Keratinocyte (primary cell): ENCODE results near the gene OPTN. TPM values are rescaled to one million over a fixed set of nuclear protein-coding genes. Genes with fewer than 3 reads are reported as not detected.

ENCODE experiments used
- DNase-seq: peaks from one replicate; pipeline ENCODE4 v3.0.0-alpha.2; 2011; ENCODE audit warnings: low read depth, missing footprints, low spot score
- FAIRE-seq: peaks from 2 replicates; lab custom pipeline; 2011; peaks lifted over from hg19 to GRCh38; lab: Jason Lieb, UNC
- H2AFZ ChIP-seq: 2 replicates; pipeline ENCODE4 v1.6.0; 2012; ENCODE audit warnings: low read length, control low read depth, inconsistent platforms; ENCODE audit not compliant: control insufficient read depth
- H3K27ac ChIP-seq: 2 replicates; pipeline ENCODE4 v1.5.1; 2011; ENCODE audit warnings: low read length; ENCODE audit not compliant: control insufficient read depth, insufficient read depth
- H3K27me3 ChIP-seq: 3 replicates; pipeline ENCODE4 v1.6.0; 2011; ENCODE audit warnings: low read length; ENCODE audit not compliant: control insufficient read depth, insufficient read depth; ENCODE audit errors: extremely low read depth
- H3K36me3 ChIP-seq, 2 experiments: 2 replicates in 1 of 2; 3 replicates in 1 of 2; pipeline ENCODE4 v1.5.1; 2011; ENCODE audit warnings: low read length in 2 of 2, mild to moderate bottlenecking in 1 of 2; ENCODE audit not compliant: control insufficient read depth in 2 of 2, insufficient read depth in 2 of 2; ENCODE audit errors: extremely low read depth in 1 of 2
- H3K4me1 ChIP-seq: 3 replicates; pipeline ENCODE4 v1.5.1; 2011; ENCODE audit warnings: low read length; ENCODE audit not compliant: control insufficient read depth, insufficient read depth; ENCODE audit errors: extremely low read depth
- H3K4me2 ChIP-seq: 3 replicates; pipeline ENCODE4 v1.6.0; 2011; ENCODE audit warnings: low read depth, low read length; ENCODE audit not compliant: control insufficient read depth, insufficient read depth; ENCODE audit errors: extremely low read depth
- H3K4me3 ChIP-seq, 3 experiments: fragments of 200-600 bp in 1 of 3; sonication (generic) in 1 of 3; 2 replicates in 2 of 3; 3 replicates in 1 of 3; pipeline ENCODE4 v1.5.1; 2011 to 2016; ENCODE audit warnings: low read length in 3 of 3, mild to moderate bottlenecking in 3 of 3, control low read depth in 2 of 3, inconsistent platforms in 1 of 3, low read depth in 1 of 3, mixed read lengths in 1 of 3, mixed run types in 1 of 3, moderate library complexity in 1 of 3; ENCODE audit not compliant: control insufficient read depth in 2 of 3, insufficient read depth in 2 of 3; ENCODE audit errors: extremely low read depth in 1 of 3
- H3K79me2 ChIP-seq: 2 replicates; pipeline ENCODE4 v1.6.0; 2012; ENCODE audit warnings: low read length; ENCODE audit not compliant: control insufficient read depth, insufficient read depth
- H3K9ac ChIP-seq: 3 replicates; pipeline ENCODE4 v1.6.0; 2011; ENCODE audit warnings: low read length; ENCODE audit not compliant: control insufficient read depth, insufficient read depth; ENCODE audit errors: extremely low read depth
- H3K9me1 ChIP-seq: 3 replicates; pipeline ENCODE4 v1.6.0; 2011; ENCODE audit warnings: low read length; ENCODE audit not compliant: control insufficient read depth, insufficient read depth; ENCODE audit errors: extremely low read depth
- H3K9me3 ChIP-seq: 2 replicates; pipeline ENCODE4 v1.5.1; 2012; ENCODE audit warnings: low read depth, low read length; ENCODE audit not compliant: control insufficient read depth
- H4K20me1 ChIP-seq: 3 replicates; pipeline ENCODE4 v1.6.0; 2011; ENCODE audit warnings: low read length; ENCODE audit not compliant: control insufficient read depth, insufficient read depth; ENCODE audit errors: extremely low read depth
- EZH2 ChIP-seq: IDR thresholded peaks from one replicate; pipeline ENCODE4 v1.6.1; 2012; ENCODE audit warnings: inconsistent platforms, mild to moderate bottlenecking, low read length, moderate library complexity
- dilution Hi-C: fragments of 300-500 bp; cut with MboI; formaldehyde crosslinking; loops from one replicate; pipeline ENCODE4 v1.7.0; 2020; ENCODE audit warnings: low sequenced_read_pairs; ENCODE audit not compliant: extremely low pct_ligation_motif_present
- polyA plus RNA-seq, 5 experiments: library from polyadenylated mRNA; depleted of rRNA in 3 of 5; stranded (reverse) in 3 of 5; stranded (forward) in 1 of 5; unstranded in 1 of 5; fragments of >200 nt; gene quantifications; 1 replicate in 1 of 5; 2 replicates in 3 of 5; 3 replicates in 1 of 5; pipeline versions ENCODE4 v1.2.1 to v1.2.3, GENCODE V29; 2011 to 2012; ENCODE audit warnings: missing spikeins in 2 of 5, low read depth in 1 of 5, low replicate concordance in 1 of 5
- TF ChIP-seq, protein P1 (sequence below), 3 experiments: IDR thresholded peaks in 1 of 3; conservative IDR thresholded peaks in 1 of 3; optimal IDR thresholded peaks in 1 of 3; 2 replicates in 2 of 3; 3 replicates in 1 of 3; pipeline versions ENCODE3 to v1.5.1; 2011; ENCODE audit warnings: low read length in 3 of 3, mild to moderate bottlenecking in 3 of 3, moderate library complexity in 2 of 3, control low read depth in 1 of 3, inconsistent platforms in 1 of 3; ENCODE audit not compliant: insufficient read depth in 2 of 3; ENCODE audit errors: extremely low read depth in 1 of 3

OPTN gene
- polyA plus RNA-seq, 1 donor (not counting 4 experiments of a cell fraction or from before 2014, with no cell fraction given) = 71.9 TPM

GRCh38 chr10:13090289-13090688 is 9.7 kb upstream of the OPTN start:
- Histone ChIP-seq H4K20me1 (no peaks in the 10 kb centered on the region), H3K27me3 (no peaks in the 10 kb centered on the region), H3K9me1 (no peaks in the 10 kb centered on the region), H2AFZ (no peak overlapping the region), H3K4me3 (no peak overlapping the region), H3K9ac (no peak overlapping the region), H3K27ac (no peak overlapping the region), H3K36me3 (no peaks in the 10 kb centered on the region), H3K4me2 (no peak overlapping the region), H3K79me2 (no peaks in the 10 kb centered on the region), H3K9me3 (no peaks in the 10 kb centered on the region), H3K4me1 (peaks cover 13% of the 10 kb centered on the region)
- dilution Hi-C loops = no loop called here
- DNase-seq = no peak
- TF ChIP-seq EZH2 = no peak
- TF ChIP-seq, protein P1, sequence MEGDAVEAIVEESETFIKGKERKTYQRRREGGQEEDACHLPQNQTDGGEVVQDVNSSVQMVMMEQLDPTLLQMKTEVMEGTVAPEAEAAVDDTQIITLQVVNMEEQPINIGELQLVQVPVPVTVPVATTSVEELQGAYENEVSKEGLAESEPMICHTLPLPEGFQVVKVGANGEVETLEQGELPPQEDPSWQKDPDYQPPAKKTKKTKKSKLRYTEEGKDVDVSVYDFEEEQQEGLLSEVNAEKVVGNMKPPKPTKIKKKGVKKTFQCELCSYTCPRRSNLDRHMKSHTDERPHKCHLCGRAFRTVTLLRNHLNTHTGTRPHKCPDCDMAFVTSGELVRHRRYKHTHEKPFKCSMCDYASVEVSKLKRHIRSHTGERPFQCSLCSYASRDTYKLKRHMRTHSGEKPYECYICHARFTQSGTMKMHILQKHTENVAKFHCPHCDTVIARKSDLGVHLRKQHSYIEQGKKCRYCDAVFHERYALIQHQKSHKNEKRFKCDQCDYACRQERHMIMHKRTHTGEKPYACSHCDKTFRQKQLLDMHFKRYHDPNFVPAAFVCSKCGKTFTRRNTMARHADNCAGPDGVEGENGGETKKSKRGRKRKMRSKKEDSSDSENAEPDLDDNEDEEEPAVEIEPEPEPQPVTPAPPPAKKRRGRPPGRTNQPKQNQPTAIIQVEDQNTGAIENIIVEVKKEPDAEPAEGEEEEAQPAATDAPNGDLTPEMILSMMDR (optimal IDR thresholded peaks at IDR 0.05 in 1 of 3, IDR thresholded peaks at IDR 0.05 in 1 of 3, conservative IDR thresholded peaks at IDR 0.05 in 1 of 3; ENCODE audit: extremely low read depth in 1 of 3, insufficient read depth in 2 of 3, low read length in 3 of 3) = no peak
- FAIRE-seq = no peak

GRCh38 chr10:13091801-13092200 is 8.2 kb upstream of the OPTN start:
- H3K4me2 ChIP-seq = no peak overlapping the region
- TF ChIP-seq, protein P1 (optimal IDR thresholded peaks at IDR 0.05 in 1 of 3, IDR thresholded peaks at IDR 0.05 in 1 of 3, conservative IDR thresholded peaks at IDR 0.05 in 1 of 3; ENCODE audit: extremely low read depth in 1 of 3, insufficient read depth in 2 of 3, low read length in 3 of 3) = no peak
- TF ChIP-seq EZH2 = no peak
- H3K27ac ChIP-seq = no peak overlapping the region
- FAIRE-seq = no peak
- dilution Hi-C loops = no loop called here
- H3K79me2 ChIP-seq = no peaks in the 10 kb centered on the region
- H3K4me1 ChIP-seq = peaks cover 13% of the 10 kb centered on the region
- no peak overlapping the region for H2AFZ ChIP-seq
- no peak overlapping the region for H3K4me3 ChIP-seq
- H3K9ac ChIP-seq = no peak overlapping the region
- no peaks in the 10 kb centered on the region for H3K36me3 ChIP-seq
- no peak for DNase-seq
- H4K20me1 ChIP-seq = no peaks in the 10 kb centered on the region
- H3K9me1 ChIP-seq = no peaks in the 10 kb centered on the region
- H3K27me3 ChIP-seq = no peaks in the 10 kb centered on the region
- H3K9me3 ChIP-seq = no peaks in the 10 kb centered on the region
